Raji (cell line): ENCODE measurements around the gene HMHB1.

ENCODE experiments used
- POLR2A ChIP-seq: IDR thresholded peaks from 2 replicates; pipeline ENCODE4 v1.6.1; 2011; ENCODE audit warnings: low read depth, low read length, control low read depth; ENCODE audit not compliant: insufficient read depth

HMHB1 gene

GRCh38 chr5:143791848-143792731 is 19.9 kb upstream of the HMHB1 start:
- no peak for TF ChIP-seq POLR2A

GRCh38 chr5:143793249-143793648 is 18.7 kb upstream of the HMHB1 start:
- TF ChIP-seq POLR2A = no peak

GRCh38 chr5:143796125-143796524 is 15.8 kb upstream of the HMHB1 start:
- no peak for TF ChIP-seq POLR2A

GRCh38 chr5:143796753-143797152 is 15.2 kb upstream of the HMHB1 start:
- TF ChIP-seq POLR2A = no peak

- no peak for TF ChIP-seq POLR2A
These were observed 11.2 kb upstream of the HMHB1 start for GRCh38 chr5:143800715-143801114.

- TF ChIP-seq POLR2A = no peak
These were observed 10.6 kb upstream of the HMHB1 start for GRCh38 chr5:143801252-143801939.

- no peak for TF ChIP-seq POLR2A
These were observed 6.1 kb upstream of the HMHB1 start for GRCh38 chr5:143805861-143806260.

GRCh38 chr5:143806579-143806978 is 5.4 kb upstream of the HMHB1 start:
- no peak for TF ChIP-seq POLR2A

- no peak for TF ChIP-seq POLR2A
These were observed 4.6 kb upstream of the HMHB1 start for GRCh38 chr5:143807401-143807800.

- no peak for TF ChIP-seq POLR2A
These were observed 7.8 kb downstream of the HMHB1 start for GRCh38 chr5:143819716-143820115.

GRCh38 chr5:143820451-143820850 is 8.5 kb downstream of the HMHB1 start:
- no peak for TF ChIP-seq POLR2A

- no peak for TF ChIP-seq POLR2A
These were observed 13.1 kb downstream of the HMHB1 start for GRCh38 chr5:143824851-143825720.

- no peak for TF ChIP-seq POLR2A
These were observed 15.0 kb downstream of the HMHB1 start for GRCh38 chr5:143826951-143827444.

- no peak for TF ChIP-seq POLR2A
These were observed 16.7 kb downstream of the HMHB1 start for GRCh38 chr5:143828710-143829109.

GRCh38 chr5:143833177-143833576 is 21.2 kb downstream of the HMHB1 start:
- TF ChIP-seq POLR2A = no peak
